Measurements from ENCODE around the gene CYB561A3.
"Not testable (repeated sequence)": the region's sequence is repeated elsewhere in the genome, so short reads cannot be mapped to it uniquely, and the experiment has no call there.

The CYB561A3 gene

DNA sequence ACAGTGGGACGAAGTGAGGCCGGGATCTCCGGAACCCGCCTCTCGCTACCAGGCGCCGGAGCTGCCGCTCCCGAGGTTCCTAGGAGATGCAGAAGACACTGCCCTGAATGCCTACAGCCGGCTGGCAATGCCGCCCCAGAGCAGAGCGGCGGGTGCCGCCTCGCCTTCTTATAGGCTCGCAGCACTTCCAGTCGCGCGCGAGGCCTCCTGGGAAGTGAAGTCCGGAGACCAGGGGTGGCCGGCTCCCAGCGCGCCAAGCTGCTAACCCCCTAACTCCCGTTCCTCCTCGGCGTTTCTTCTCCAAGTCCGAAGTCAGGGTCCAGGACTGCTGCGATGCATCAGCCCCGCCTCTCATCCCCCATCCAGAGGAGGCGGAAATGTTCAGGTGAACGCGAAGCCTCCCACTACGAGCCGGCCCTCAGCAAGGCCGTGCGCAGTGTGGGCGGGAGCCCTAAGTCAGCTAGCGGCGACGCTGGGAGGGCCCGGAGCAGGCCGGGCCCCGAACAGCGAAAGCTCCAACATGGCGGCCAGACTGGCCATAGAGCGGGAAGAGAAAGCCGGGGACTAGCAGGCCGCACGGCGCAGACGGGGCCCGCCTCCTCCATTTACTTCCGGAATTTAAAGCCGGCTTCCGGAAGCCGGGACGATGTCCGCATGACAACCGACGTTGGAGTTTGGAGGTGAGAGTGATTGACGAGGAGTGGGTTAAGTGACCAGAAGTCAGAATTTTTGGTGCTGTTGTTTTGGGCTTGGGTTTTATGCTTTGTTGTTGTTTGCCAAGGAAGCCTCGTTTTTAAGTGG is at the start of gene CYB561A3, which contains the start of gene TMEM138:
TSS of gene CYB561A3 (minus strand) at position 142 of the 801 bp plus-strand sequence. CDS start 5,169 bp downstream, outside the sequence.
TSS of gene TMEM138 (plus strand) at position 634 of the 801 bp plus-strand sequence. CDS start 2,017 bp downstream, outside the sequence.
- DNase-seq (ENCODE audit: low read depth in 2 of 2) = peak; percentile 63 to 74

GRCh38 chr11:61406991-61407728 is 45.5 kb upstream of the CYB561A3 start:
- DNase-seq (ENCODE audit: low read depth in 2 of 2) = no peak

DNA sequence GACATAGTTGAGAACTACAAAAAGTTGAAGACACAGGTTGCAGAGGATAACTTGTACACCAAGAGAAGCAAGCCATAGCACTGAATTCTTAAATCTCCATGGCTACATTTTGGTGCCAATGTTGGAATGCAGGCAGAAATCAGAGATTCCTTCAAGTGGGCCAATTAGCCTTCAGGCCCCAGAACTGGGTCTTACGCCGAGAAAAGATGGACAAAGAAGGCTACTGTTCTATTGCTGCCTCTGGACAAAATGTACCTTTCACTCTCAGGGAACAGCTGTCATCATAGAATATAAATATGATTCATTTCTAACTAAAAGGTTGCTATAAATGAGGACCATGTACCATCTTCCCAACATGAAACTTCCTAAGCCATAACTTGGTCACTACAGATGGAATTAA is 44.4 kb upstream of the CYB561A3 start:
- DNase-seq (ENCODE audit: low read depth in 2 of 2) = no peak

DNA sequence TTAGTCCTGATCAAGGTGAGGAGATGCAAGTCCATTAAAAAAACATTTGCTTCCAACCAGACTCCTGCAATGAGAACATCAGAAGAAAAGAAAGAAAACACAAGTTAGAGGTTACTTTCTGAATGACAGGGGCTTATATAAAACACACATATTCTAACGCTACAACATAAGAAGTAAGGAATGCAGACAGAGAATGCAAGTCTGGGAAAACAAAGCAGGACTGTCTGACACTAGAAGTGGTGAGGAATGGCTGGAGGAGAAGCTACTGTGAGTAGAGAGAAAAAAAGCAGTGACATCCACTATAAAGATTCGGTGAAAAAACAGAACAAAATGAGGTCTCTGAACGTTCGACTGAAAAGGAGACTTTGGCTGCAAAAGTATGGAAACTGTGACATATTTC is 43.0 kb upstream of the CYB561A3 start:
- DNase-seq (ENCODE audit: low read depth in 2 of 2) = no peak

GRCh38 chr11:61404103-61404502 is 42.4 kb upstream of the CYB561A3 start:
- no peak for DNase-seq (ENCODE audit: low read depth in 2 of 2)

- DNase-seq (ENCODE audit: low read depth in 2 of 2) = no peak
Observed at GRCh38 chr11:61403658-61404057, 42.0 kb upstream of the CYB561A3 start.

DNA sequence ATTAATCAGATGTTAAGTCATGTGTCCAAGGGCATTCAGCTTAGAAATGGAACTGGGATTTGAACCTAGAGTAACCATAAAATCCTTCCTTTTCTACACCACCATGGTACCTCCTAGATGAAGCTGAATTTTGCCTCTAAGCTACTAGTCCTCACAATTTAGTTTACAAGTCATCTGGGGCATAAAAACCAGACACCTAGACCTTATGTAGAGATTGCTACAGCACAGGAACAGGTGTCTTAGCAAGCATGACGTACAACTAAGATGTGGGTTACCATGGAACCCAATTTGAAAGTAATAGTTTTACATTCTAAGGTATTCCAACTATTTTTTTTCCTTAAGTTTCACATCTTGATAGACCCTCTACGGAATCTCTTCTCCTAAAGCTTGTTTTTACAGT is 39.9 kb upstream of the CYB561A3 start:
- no peak for DNase-seq (ENCODE audit: low read depth in 2 of 2)

- no peak for DNase-seq (ENCODE audit: low read depth in 2 of 2)
Observed at GRCh38 chr11:61401173-61401572, 39.5 kb upstream of the CYB561A3 start.

DNA sequence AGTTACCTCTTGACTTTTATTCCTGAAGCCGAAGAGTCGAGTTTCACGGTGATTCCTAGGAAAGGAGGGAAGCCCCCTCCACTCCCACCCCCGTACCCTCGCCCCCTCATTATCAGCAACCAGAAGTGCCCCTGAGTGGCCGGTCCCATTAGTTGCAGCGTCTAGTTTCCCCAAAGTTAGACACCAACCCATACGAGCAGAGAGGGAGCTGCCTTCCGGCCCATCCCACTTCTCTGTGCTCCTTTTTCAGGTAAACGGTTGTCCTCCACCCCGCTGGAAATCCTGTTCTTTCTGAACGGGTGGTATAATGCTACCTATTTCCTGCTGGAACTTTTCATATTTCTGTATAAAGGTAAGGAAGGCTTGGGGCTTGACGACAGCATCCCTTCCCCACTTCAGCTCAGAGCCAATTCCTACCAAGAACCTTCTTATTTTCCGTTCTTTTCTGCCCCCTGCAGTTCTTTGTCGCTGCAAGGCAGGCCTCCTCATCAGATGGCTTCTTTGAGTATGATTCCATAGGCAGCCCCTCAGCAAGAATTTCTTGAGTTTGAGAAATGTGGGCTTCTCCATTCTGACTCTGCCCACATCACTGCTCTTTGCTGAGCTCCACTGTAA is 31.4 kb upstream of the CYB561A3 start:
- DNase-seq (ENCODE audit: low read depth in 2 of 2) = no peak

DNA sequence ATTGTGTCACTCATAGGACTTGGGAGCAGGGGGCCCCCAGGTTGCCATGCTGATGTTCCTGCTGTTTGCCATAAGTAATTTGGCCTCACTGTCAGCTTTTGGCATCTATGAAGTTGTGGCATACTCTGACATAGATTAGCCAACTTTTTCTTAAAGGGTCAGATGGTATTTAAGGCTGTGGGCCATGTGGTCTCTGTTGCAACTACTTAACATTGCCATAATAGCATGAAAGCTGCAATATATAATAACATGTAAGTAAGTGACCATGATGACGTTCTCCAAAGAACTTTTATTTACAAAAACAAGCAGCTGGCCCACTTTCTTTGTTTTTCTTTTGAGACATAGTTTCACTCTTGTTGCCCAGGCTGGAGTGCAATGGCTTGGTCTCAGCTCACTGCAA is 28.5 kb upstream of the CYB561A3 start:
- DNase-seq (ENCODE audit: low read depth in 2 of 2) = no peak

- DNase-seq (ENCODE audit: low read depth in 2 of 2) = no peak
Observed at GRCh38 chr11:61384271-61385242, 22.9 kb upstream of the CYB561A3 start.

GRCh38 chr11:61383859-61384258 is 22.2 kb upstream of the CYB561A3 start:
- DNase-seq (ENCODE audit: low read depth in 2 of 2) = not testable (repeated sequence)

DNA sequence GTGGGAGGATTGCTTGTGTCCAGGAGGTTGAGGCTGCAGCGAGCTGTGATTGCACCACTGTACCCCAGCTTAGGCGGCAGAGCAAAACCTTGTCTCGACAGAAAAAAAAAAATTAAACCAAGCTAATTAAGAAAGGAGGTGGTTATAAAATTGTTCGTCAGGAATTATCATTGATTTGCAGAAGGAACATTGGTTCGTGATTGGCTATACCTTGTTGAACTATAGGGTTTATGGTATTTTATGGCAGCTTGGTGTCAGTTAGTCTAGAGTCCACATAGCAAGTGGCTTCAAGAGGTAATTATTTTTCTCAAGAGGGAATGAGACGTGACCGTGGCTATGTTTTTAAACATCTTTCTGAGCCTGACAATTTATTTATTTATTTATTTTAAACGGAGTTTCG is 19.2 kb upstream of the CYB561A3 start:
- DNase-seq (ENCODE audit: low read depth in 2 of 2) = no peak

GRCh38 chr11:61378713-61379313 is 17.1 kb upstream of the CYB561A3 start:
- no peak for DNase-seq (ENCODE audit: low read depth in 2 of 2)

- DNase-seq (ENCODE audit: low read depth in 2 of 2) = no peak
Observed at GRCh38 chr11:61377461-61378160, 15.9 kb upstream of the CYB561A3 start.

DNA sequence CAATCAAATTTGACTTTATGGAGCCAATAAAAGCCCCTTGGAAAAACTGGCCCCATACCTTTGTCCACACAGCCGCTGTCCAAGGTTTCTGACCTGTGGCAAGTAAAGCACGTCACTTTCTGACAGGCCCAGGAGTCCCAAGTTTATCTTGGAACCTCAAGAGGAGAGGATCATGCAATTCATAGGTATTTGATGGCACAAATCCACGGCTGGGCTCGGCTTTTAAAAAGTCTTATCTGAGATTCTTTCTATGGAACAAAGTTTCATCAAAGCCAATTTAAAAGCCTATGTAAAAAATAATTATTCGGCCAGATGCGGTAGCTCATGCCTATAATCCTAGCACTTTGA is 14.1 kb upstream of the CYB561A3 start:
- no peak for DNase-seq (ENCODE audit: low read depth in 2 of 2)

DNA sequence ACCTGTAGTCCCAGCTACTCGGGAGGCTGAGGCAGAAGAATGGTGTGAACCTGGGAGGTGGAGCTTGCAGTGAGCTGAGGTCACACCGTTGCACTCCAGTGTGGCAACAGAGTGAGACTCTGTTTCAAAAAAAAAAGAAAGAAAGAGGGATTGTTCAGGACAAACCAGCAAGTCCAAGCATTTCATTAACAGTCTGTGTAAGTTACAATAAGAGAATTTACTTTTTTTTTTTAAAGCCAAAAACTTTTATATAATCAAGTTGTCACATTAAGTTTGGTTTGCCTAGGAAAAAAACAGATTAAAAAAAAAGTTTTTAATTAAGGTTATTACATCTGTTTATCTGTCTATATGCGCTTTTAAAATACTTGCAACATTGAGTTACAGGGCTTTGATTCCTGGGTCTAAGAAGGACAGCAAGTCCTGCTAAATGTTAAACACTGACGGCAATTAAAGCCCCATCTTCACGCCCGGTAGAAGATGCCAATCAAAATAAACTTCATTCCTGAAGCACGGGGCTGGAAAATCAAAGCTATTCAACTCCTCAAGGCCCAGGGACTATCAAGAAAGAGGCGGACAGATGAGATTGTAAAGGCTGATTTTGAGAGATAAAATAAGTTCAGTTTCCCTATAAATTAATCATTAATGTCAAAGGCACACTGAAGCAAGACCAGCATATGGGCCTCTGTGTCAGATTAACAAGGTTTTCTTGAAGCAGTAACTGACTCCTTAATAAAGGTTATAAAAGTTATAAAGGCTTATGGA is 11.2 kb upstream of the CYB561A3 start:
- no peak for DNase-seq (ENCODE audit: low read depth in 2 of 2)

DNA sequence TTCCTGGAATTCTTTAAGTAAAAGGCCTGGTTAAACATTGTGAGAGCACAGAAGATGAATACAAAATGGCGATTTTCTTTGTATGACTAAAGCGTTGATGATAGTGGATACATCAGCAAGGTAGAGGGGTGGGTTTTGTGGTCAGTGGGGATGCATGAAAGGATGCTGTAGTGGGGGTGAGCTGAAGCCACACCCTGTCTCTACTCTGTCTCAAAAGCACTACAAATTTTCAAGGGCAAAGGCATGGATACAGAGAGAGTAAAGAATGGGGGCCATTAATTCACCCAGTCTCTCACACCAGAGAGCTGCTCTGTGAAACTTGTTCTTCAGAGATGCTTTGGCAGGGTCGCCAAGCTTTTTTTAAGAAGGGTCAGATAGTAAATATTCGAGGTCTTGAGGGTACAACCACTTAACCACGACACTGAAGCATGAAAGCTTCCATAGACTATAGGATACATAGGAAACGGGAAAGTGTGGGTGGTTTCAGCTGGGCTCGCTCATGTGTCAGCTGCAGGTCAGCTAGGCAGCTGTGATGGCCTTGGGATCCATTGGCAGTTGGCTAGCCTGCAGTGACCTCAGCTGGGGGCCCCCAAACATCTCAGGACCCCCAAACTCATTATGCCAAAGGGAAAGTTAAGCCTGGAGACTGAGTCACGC is 8.8 kb upstream of the CYB561A3 start:
- DNase-seq (ENCODE audit: low read depth in 2 of 2) = no peak
